HepG2 (cell line): Measurements from ENCODE around the gene RPS2. TPM values are rescaled to one million over a fixed set of nuclear protein-coding genes. Genes with fewer than 3 reads are reported as not detected.

Experiments used
- AGO1 ChIP-seq: fragments of 200-400 bp; formaldehyde crosslinking; IDR thresholded peaks from 2 replicates; pipeline ENCODE4 v1.6.1; 2017; ENCODE audit warnings: mild to moderate bottlenecking, low read depth, low read length, moderate library complexity; ENCODE audit not compliant: poor library complexity, severe bottlenecking
- GLI4 ChIP-seq: sonication (generic); formaldehyde crosslinking; IDR thresholded peaks from 2 replicates; pipeline ENCODE4 v1.5.1; 2020; ENCODE audit warnings: missing genetic modification reagents, mild to moderate bottlenecking, moderate library complexity, borderline replicate concordance
- HDAC1 ChIP-seq: sonication (generic); formaldehyde crosslinking; IDR thresholded peaks from 2 replicates; pipeline ENCODE4 v1.5.1; 2020; ENCODE audit warnings: mild to moderate bottlenecking, missing genetic modification reagents
- HHEX ChIP-seq: IDR thresholded peaks from 2 replicates; pipeline ENCODE4 v1.6.1; 2016; ENCODE audit warnings: control low read depth
- IKZF1 ChIP-seq: fragments of 450-650 bp; IDR thresholded peaks from 2 replicates; pipeline ENCODE4 v1.7.1; 2016
- MEF2D ChIP-seq: sonication (generic); formaldehyde crosslinking; IDR thresholded peaks from 2 replicates; pipeline ENCODE4 v1.5.1; 2020; ENCODE audit warnings: mild to moderate bottlenecking, missing genetic modification reagents
- PCBP1 ChIP-seq: fragments of 200-400 bp; formaldehyde crosslinking; IDR thresholded peaks from 2 replicates; pipeline ENCODE4 v1.6.1; 2017; ENCODE audit warnings: mild to moderate bottlenecking, low read depth, low read length, borderline replicate concordance
- SMAD3 ChIP-seq: sonication (generic); formaldehyde crosslinking; IDR thresholded peaks from 2 replicates; pipeline ENCODE4 v1.4.0; 2020; ENCODE audit warnings: missing genetic modification reagents
- ZFAT ChIP-seq: sonication (generic); formaldehyde crosslinking; conservative IDR thresholded peaks from 2 replicates; pipeline ENCODE4 v1.8.1; 2023; ENCODE audit warnings: missing genetic modification reagents, inconsistent platforms
- ZNF251 ChIP-seq: sonication (generic); formaldehyde crosslinking; IDR thresholded peaks from 2 replicates; pipeline ENCODE4 v1.9.0; 2021; ENCODE audit warnings: mild to moderate bottlenecking, missing genetic modification reagents
- ZNF253 ChIP-seq: sonication (generic); formaldehyde crosslinking; IDR thresholded peaks from 2 replicates; pipeline ENCODE4 v1.8.0; 2022; ENCODE audit warnings: mild to moderate bottlenecking, missing genetic modification reagents, borderline replicate concordance
- polyA plus RNA-seq, 8 experiments: library from polyadenylated mRNA; depleted of rRNA in 3 of 8; stranded (reverse) in 7 of 8; unstranded in 1 of 8; fragments of >200 nt; fragmentation: Illumina TruSeq in 4 of 8; extraction: Trizol in 4 of 8; gene quantifications; 2 replicates each; pipeline versions ENCODE4 v1.2.1 to v1.2.3, GENCODE V29; 2011 to 2016; ENCODE audit warnings: low read depth in 4 of 8, missing spikeins in 1 of 8, mixed read lengths in 1 of 8; ENCODE audit not compliant: insufficient read depth in 1 of 8
- total RNA-seq, 5 experiments: library from RNA; depleted of rRNA; stranded (reverse); fragments of >200 nt; fragmentation: Illumina TruSeq; extraction: Trizol; gene quantifications; 2 replicates each; pipeline ENCODE4 v1.2.3, GENCODE V29; 2016; ENCODE audit warnings: low read depth in 1 of 5
- TF ChIP-seq, protein P1 (sequence below): sonication (generic); formaldehyde crosslinking; IDR thresholded peaks from 2 replicates; pipeline ENCODE4 v1.4.0; 2020; ENCODE audit warnings: missing genetic modification reagents, borderline replicate concordance
- TF ChIP-seq, protein P2 (sequence below): sonication (generic); IDR thresholded peaks from 2 replicates; pipeline ENCODE4 v1.6.1; 2016; ENCODE audit warnings: low read depth, borderline replicate concordance
- TF ChIP-seq, protein P3 (sequence below): sonication (generic); formaldehyde crosslinking; IDR thresholded peaks from 2 replicates; pipeline ENCODE4 v1.8.0; 2022; ENCODE audit warnings: missing genetic modification reagents, mild to moderate bottlenecking, borderline replicate concordance
- TF ChIP-seq, protein P4 (sequence below): sonication (generic); formaldehyde crosslinking; conservative IDR thresholded peaks from 2 replicates; pipeline ENCODE4 v1.8.0; 2022; ENCODE audit warnings: mild to moderate bottlenecking, moderate library complexity, missing genetic modification reagents
- TF ChIP-seq, protein P5 (sequence below): sonication (generic); formaldehyde crosslinking; IDR thresholded peaks from 2 replicates; pipeline ENCODE4 v1.4.0; 2020; ENCODE audit warnings: missing genetic modification reagents, borderline replicate concordance

The RPS2 gene
- total and polyA plus RNA-seq, 2 of the 13 experiments (the other 11 are each of a cell fraction or from before 2014, with no cell fraction given), result 1,908 to 4,514 TPM

DNA sequence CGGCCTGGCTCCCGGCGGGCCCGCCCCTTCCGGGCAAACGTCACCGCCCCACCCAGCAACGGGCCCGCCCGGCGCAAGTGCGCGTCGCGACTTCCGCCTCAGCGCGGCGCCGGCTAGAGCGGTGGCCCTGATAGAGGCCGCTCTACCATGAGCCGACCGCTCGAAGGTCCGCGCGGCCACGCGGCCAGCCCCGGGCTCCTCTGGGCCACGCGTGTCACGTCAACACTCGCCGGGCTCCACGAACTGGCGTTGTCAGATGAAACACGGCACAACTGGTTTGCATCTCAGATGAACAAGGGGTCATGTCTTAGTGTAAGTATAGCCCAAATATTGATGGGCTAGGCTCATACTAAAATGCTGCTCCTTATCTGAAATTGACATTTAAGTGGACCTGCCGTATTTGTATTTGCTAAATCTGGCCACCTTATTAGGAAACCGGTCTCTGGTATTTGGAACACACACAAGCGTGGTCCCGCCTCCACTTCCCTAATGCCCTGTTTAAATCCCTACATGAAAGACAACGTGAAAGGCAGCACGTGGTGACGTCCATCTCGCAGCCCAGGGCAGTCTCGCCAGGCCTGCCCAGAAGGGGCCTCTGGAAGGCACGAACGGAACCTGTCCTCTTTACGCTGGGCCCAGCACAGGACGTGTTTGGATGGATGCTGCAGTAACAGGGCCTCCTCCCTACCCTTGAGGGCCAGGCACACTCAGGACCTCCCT lies 45.3 kb upstream of the RPS2 start, which contains the start of gene ZNF598 (continued):
- TF ChIP-seq GLI4 (CRISPR knock-in tag) (peak; percentile 63; the same call in 1 of the 2 replicates), HHEX (no peak), IKZF1 (no peak), ZFAT (CRISPR knock-in tag) (no peak), AGO1 (no peak), HDAC1 (CRISPR knock-in tag) (peak; percentile 67; the same call in 1 of the 2 replicates), SMAD3 (CRISPR knock-in tag) (no peak), ZNF253 (no peak), MEF2D (CRISPR knock-in tag) (peak; percentile 52), PCBP1 (no peak), ZNF251 (CRISPR knock-in tag) (no peak)
- TF ChIP-seq, protein P1, sequence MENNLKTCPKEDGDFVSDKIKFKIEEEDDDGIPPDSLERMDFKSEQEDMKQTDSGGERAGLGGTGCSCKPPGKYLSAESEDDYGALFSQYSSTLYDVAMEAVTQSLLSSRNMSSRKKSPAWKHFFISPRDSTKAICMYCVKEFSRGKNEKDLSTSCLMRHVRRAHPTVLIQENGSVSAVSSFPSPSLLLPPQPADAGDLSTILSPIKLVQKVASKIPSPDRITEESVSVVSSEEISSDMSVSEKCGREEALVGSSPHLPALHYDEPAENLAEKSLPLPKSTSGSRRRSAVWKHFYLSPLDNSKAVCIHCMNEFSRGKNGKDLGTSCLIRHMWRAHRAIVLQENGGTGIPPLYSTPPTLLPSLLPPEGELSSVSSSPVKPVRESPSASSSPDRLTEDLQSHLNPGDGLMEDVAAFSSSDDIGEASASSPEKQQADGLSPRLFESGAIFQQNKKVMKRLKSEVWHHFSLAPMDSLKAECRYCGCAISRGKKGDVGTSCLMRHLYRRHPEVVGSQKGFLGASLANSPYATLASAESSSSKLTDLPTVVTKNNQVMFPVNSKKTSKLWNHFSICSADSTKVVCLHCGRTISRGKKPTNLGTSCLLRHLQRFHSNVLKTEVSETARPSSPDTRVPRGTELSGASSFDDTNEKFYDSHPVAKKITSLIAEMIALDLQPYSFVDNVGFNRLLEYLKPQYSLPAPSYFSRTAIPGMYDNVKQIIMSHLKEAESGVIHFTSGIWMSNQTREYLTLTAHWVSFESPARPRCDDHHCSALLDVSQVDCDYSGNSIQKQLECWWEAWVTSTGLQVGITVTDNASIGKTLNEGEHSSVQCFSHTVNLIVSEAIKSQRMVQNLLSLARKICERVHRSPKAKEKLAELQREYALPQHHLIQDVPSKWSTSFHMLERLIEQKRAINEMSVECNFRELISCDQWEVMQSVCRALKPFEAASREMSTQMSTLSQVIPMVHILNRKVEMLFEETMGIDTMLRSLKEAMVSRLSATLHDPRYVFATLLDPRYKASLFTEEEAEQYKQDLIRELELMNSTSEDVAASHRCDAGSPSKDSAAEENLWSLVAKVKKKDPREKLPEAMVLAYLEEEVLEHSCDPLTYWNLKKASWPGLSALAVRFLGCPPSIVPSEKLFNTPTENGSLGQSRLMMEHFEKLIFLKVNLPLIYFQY, result no peak
- TF ChIP-seq, protein P2, sequence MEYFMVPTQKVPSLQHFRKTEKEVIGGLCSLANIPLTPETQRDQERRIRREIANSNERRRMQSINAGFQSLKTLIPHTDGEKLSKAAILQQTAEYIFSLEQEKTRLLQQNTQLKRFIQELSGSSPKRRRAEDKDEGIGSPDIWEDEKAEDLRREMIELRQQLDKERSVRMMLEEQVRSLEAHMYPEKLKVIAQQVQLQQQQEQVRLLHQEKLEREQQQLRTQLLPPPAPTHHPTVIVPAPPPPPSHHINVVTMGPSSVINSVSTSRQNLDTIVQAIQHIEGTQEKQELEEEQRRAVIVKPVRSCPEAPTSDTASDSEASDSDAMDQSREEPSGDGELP, result no peak
- TF ChIP-seq, protein P3, sequence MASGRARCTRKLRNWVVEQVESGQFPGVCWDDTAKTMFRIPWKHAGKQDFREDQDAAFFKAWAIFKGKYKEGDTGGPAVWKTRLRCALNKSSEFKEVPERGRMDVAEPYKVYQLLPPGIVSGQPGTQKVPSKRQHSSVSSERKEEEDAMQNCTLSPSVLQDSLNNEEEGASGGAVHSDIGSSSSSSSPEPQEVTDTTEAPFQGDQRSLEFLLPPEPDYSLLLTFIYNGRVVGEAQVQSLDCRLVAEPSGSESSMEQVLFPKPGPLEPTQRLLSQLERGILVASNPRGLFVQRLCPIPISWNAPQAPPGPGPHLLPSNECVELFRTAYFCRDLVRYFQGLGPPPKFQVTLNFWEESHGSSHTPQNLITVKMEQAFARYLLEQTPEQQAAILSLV (CRISPR knock-in tag), result peak; percentile 68
- TF ChIP-seq, protein P4, sequence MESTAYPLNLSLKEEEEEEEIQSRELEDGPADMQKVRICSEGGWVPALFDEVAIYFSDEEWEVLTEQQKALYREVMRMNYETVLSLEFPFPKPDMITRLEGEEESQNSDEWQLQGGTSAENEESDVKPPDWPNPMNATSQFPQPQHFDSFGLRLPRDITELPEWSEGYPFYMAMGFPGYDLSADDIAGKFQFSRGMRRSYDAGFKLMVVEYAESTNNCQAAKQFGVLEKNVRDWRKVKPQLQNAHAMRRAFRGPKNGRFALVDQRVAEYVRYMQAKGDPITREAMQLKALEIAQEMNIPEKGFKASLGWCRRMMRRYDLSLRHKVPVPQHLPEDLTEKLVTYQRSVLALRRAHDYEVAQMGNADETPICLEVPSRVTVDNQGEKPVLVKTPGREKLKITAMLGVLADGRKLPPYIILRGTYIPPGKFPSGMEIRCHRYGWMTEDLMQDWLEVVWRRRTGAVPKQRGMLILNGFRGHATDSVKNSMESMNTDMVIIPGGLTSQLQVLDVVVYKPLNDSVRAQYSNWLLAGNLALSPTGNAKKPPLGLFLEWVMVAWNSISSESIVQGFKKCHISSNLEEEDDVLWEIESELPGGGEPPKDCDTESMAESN (CRISPR knock-in tag), result peak; percentile 70
- TF ChIP-seq, protein P5, sequence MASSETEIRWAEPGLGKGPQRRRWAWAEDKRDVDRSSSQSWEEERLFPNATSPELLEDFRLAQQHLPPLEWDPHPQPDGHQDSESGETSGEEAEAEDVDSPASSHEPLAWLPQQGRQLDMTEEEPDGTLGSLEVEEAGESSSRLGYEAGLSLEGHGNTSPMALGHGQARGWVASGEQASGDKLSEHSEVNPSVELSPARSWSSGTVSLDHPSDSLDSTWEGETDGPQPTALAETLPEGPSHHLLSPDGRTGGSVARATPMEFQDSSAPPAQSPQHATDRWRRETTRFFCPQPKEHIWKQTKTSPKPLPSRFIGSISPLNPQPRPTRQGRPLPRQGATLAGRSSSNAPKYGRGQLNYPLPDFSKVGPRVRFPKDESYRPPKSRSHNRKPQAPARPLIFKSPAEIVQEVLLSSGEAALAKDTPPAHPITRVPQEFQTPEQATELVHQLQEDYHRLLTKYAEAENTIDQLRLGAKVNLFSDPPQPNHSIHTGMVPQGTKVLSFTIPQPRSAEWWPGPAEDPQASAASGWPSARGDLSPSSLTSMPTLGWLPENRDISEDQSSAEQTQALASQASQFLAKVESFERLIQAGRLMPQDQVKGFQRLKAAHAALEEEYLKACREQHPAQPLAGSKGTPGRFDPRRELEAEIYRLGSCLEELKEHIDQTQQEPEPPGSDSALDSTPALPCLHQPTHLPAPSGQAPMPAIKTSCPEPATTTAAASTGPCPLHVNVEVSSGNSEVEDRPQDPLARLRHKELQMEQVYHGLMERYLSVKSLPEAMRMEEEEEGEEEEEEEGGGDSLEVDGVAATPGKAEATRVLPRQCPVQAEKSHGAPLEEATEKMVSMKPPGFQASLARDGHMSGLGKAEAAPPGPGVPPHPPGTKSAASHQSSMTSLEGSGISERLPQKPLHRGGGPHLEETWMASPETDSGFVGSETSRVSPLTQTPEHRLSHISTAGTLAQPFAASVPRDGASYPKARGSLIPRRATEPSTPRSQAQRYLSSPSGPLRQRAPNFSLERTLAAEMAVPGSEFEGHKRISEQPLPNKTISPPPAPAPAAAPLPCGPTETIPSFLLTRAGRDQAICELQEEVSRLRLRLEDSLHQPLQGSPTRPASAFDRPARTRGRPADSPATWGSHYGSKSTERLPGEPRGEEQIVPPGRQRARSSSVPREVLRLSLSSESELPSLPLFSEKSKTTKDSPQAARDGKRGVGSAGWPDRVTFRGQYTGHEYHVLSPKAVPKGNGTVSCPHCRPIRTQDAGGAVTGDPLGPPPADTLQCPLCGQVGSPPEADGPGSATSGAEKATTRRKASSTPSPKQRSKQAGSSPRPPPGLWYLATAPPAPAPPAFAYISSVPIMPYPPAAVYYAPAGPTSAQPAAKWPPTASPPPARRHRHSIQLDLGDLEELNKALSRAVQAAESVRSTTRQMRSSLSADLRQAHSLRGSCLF (CRISPR knock-in tag), result no peak
